HEK293 (cell line): ENCODE measurements around the gene ZBTB18.

ENCODE experiments used
- CTCF ChIA-PET: fragments of 350-600 bp; formaldehyde crosslinking; extraction: SDS; loops from one replicate; lab custom pipeline; 2021; ENCODE audit warnings: antibody characterized with exemption; lab: Yijun Ruan, JAX
- POLR2A ChIA-PET: fragments of 300-600 bp; formaldehyde crosslinking; extraction: SDS; loops from one replicate; lab custom pipeline; 2020; ENCODE audit warnings: antibody characterized with exemption, inconsistent platforms; lab: Yijun Ruan, JAX
- H3K27ac ChIP-seq: fragments of 200-500 bp; sonication (Bioruptor generic); 2 replicates; pipeline ENCODE4 v1.5.1; 2014; ENCODE audit warnings: low read depth, low read length, control low read depth, inconsistent platforms; ENCODE audit errors: extremely low read depth
- H3K36me3 ChIP-seq, 2 experiments: fragments of 200-500 bp in 1 of 2; sonication (Bioruptor generic) in 1 of 2; 1 replicate in 1 of 2; 2 replicates in 1 of 2; pipeline ENCODE4 v1.5.1; 2014 to 2017; ENCODE audit warnings: inconsistent platforms in 2 of 2, low read length in 2 of 2; ENCODE audit not compliant: control insufficient read depth in 2 of 2, insufficient read depth in 1 of 2
- H3K4me1 ChIP-seq: fragments of 200-500 bp; sonication (Bioruptor generic); 2 replicates; pipeline ENCODE4 v1.5.1; 2014; ENCODE audit warnings: mild to moderate bottlenecking, low read length, inconsistent platforms; ENCODE audit not compliant: control insufficient read depth, insufficient read depth
- H3K4me3 ChIP-seq: 2 replicates; pipeline ENCODE4 v1.5.1; 2011; ENCODE audit warnings: low read depth, mild to moderate bottlenecking, control low read depth, low read length, moderate library complexity
- H3K9me3 ChIP-seq: fragments of 200-500 bp; sonication (Bioruptor generic); 2 replicates; pipeline ENCODE4 v1.5.1; 2014; ENCODE audit warnings: low read depth, low read length, inconsistent platforms; ENCODE audit not compliant: control insufficient read depth, insufficient read depth
- GLI4 ChIP-seq: fragments of 450-650 bp; formaldehyde crosslinking; IDR thresholded peaks from 2 replicates; pipeline ENCODE4 v1.5.1; 2016; ENCODE audit warnings: missing biosample characterization, missing genetic modification characterization
- KLF7 ChIP-seq: fragments of 450-650 bp; formaldehyde crosslinking; IDR thresholded peaks from 2 replicates; pipeline ENCODE4 v1.5.1; 2016; ENCODE audit warnings: missing biosample characterization, missing genetic modification characterization, borderline replicate concordance
- PRDM1 ChIP-seq: fragments of 450-650 bp; formaldehyde crosslinking; IDR thresholded peaks from 2 replicates; pipeline ENCODE4; 2016; ENCODE audit warnings: missing biosample characterization, missing genetic modification characterization
- SCRT2 ChIP-seq: fragments of 450-650 bp; formaldehyde crosslinking; IDR thresholded peaks from 2 replicates; pipeline ENCODE4 v1.5.1; 2016; ENCODE audit warnings: missing biosample characterization, missing genetic modification characterization
- SETDB1 ChIP-seq: IDR thresholded peaks from one replicate; pipeline ENCODE4 v1.6.1; 2017; ENCODE audit warnings: mild to moderate bottlenecking, low read length, moderate library complexity, mixed read lengths; ENCODE audit not compliant: insufficient read length
- ZBTB1 ChIP-seq: fragments of 450-650 bp; formaldehyde crosslinking; IDR thresholded peaks from 2 replicates; pipeline ENCODE4 v1.5.1; 2016; ENCODE audit warnings: missing biosample characterization, missing genetic modification characterization
- ZIC2 ChIP-seq: fragments of 450-650 bp; formaldehyde crosslinking; IDR thresholded peaks from 2 replicates; pipeline ENCODE4 v1.5.1; 2016; ENCODE audit warnings: missing biosample characterization, missing genetic modification characterization
- ZNF140 ChIP-seq: fragments of 450-650 bp; formaldehyde crosslinking; IDR thresholded peaks from 2 replicates; pipeline ENCODE4 v1.5.1; 2016; ENCODE audit warnings: missing biosample characterization, missing genetic modification characterization
- ZNF157 ChIP-seq: fragments of 450-650 bp; formaldehyde crosslinking; IDR thresholded peaks from 2 replicates; pipeline ENCODE4 v1.5.1; 2016; ENCODE audit warnings: missing biosample characterization, missing genetic modification characterization
- ZNF26 ChIP-seq: fragments of 450-650 bp; formaldehyde crosslinking; IDR thresholded peaks from 2 replicates; pipeline ENCODE4 v1.5.1; 2016; ENCODE audit warnings: missing biosample characterization, missing genetic modification characterization
- ZNF404 ChIP-seq: fragments of 450-650 bp; formaldehyde crosslinking; IDR thresholded peaks from 2 replicates; pipeline ENCODE4 v1.5.1; 2017; ENCODE audit warnings: missing biosample characterization, missing genetic modification characterization
- ZNF423 ChIP-seq: fragments of 450-650 bp; formaldehyde crosslinking; IDR thresholded peaks from 2 replicates; pipeline ENCODE4 v1.5.1; 2016; ENCODE audit warnings: missing biosample characterization, missing genetic modification characterization
- ZNF518A ChIP-seq: fragments of 450-650 bp; formaldehyde crosslinking; conservative IDR thresholded peaks from 2 replicates; pipeline ENCODE4 v1.5.1; 2016; ENCODE audit warnings: low read depth, missing biosample characterization, missing genetic modification characterization
- ZNF558 ChIP-seq: fragments of 450-650 bp; formaldehyde crosslinking; IDR thresholded peaks from 2 replicates; pipeline ENCODE4 v1.5.1; 2016; ENCODE audit warnings: missing biosample characterization, missing genetic modification characterization
- ZNF561 ChIP-seq: fragments of 450-650 bp; IDR thresholded peaks from 2 replicates; pipeline ENCODE4 v1.5.1; 2018; ENCODE audit warnings: missing biosample characterization, missing genetic modification characterization, borderline replicate concordance
- ZNF645 ChIP-seq: fragments of 450-650 bp; formaldehyde crosslinking; IDR thresholded peaks from 2 replicates; pipeline ENCODE4; 2016; ENCODE audit warnings: missing biosample characterization, missing genetic modification characterization
- ZNF701 ChIP-seq: fragments of 450-650 bp; formaldehyde crosslinking; IDR thresholded peaks from 2 replicates; pipeline ENCODE4 v1.5.1; 2016; ENCODE audit warnings: missing biosample characterization, missing genetic modification characterization
- ZNF76 ChIP-seq: fragments of 450-650 bp; formaldehyde crosslinking; IDR thresholded peaks from 2 replicates; pipeline ENCODE4; 2016; ENCODE audit warnings: low read depth, missing biosample characterization, missing genetic modification characterization, borderline replicate concordance
- ZNF792 ChIP-seq: fragments of 450-650 bp; formaldehyde crosslinking; IDR thresholded peaks from 2 replicates; pipeline ENCODE4 v1.5.1; 2016; ENCODE audit warnings: missing biosample characterization, missing genetic modification characterization
- ZSCAN16 ChIP-seq: fragments of 450-650 bp; formaldehyde crosslinking; IDR thresholded peaks from 2 replicates; pipeline ENCODE4 v1.5.1; 2016; ENCODE audit warnings: missing biosample characterization, missing genetic modification characterization
- TF ChIP-seq, protein P1 (sequence below): sonication (generic); formaldehyde crosslinking; IDR thresholded peaks from 2 replicates; pipeline ENCODE4 v1.8.1; 2022; ENCODE audit warnings: mild to moderate bottlenecking, moderate library complexity, missing genetic modification reagents

The ZBTB18 gene

GRCh38 chr1:244099258-244099930, 48.3 kb downstream of the ZBTB18 start:
- H3K27ac ChIP-seq: no peak overlapping the region
- no peak overlapping the region for H3K4me3 ChIP-seq
- CTCF ChIA-PET: no interaction called here
- H3K9me3 ChIP-seq: no peaks in the 10 kb centered on the region
- TF ChIP-seq GLI4 (no peak), SETDB1 (peak; percentile 52)
- no peaks in the 10 kb centered on the region for H3K4me1 ChIP-seq
- POLR2A ChIA-PET: no interaction called here
- H3K36me3 ChIP-seq: no peaks in the 10 kb centered on the region

DNA sequence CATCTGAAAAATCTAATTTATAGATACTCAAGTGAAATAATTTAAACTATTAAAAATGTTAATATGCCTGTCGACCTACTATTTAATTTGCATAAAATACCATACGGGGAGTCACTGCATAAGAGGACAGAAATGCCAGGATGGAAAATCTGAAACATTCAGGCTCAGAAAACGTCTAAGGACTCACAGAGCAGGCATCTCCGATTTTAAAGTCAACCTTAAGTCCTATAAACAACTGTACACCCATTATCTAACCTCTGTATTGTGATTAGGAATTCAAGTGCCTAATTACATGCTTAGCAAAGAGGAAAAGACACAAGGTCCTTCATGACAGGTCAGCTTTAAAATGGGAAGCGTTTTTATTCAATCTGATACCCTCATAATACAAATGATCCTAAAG, 49.2 kb downstream of the ZBTB18 start:
- TF ChIP-seq ZBTB1 (tag by site-specific recombination) (no peak), SETDB1 (no peak), ZNF561 (tag by site-specific recombination) (no peak)
- no peak overlapping the region for H3K27ac ChIP-seq
- H3K4me3 ChIP-seq: no peak overlapping the region
- CTCF ChIA-PET: no interaction called here
- no peaks in the 10 kb centered on the region for H3K4me1 ChIP-seq
- POLR2A ChIA-PET: no interaction called here
- no peaks in the 10 kb centered on the region for H3K9me3 ChIP-seq
- H3K36me3 ChIP-seq: no peaks in the 10 kb centered on the region

DNA sequence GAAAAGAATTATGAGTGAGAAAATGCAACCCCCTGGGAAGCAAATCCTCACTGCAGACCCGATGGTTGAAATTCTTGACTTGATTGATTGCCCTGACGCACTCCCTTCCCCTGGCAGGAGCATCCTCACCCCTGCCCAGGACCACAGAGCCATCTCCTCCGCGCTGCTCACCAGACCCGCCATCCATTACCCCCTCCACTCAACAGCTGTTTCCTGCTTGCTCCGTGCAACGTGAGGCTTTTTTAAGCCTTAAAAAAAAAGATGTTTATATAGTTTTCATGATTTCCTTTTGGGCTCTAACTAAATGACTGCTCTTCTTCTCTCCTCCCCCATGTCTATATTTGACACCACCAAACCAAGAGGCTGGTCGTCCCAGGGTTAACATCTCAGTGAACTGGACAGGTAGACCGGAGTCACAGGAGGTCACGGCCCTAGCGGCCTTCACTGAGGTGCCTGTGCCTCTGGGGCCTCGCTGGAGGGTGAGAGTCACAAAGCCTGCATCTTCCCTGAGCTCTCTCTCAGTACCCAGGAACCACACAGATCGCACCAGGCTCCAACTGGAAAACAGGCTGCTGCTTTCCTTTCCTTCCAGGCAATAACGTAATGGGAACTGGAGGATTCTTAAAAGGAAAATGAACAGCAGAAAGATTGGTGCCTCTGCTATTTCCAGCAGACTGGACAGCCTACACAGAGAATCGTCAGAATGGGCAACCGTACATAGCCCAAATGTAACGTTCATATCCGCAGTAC, 49.8 kb downstream of the ZBTB18 start:
- H3K36me3 ChIP-seq: no peaks in the 10 kb centered on the region
- no peak for TF ChIP-seq ZNF518A
- TF ChIP-seq PRDM1: no peak
- no peak for TF ChIP-seq ZNF26
- no peak for TF ChIP-seq SCRT2 (tag by site-specific recombination)
- TF ChIP-seq ZIC2 (tag by site-specific recombination): no peak
- no peak for TF ChIP-seq ZNF404 (tag by site-specific recombination)
- TF ChIP-seq ZNF645 (tag by site-specific recombination): no peak
- no peak for TF ChIP-seq ZNF792 (tag by site-specific recombination)
- TF ChIP-seq ZSCAN16: no peak
- TF ChIP-seq KLF7 (tag by site-specific recombination): no peak
- no peak for TF ChIP-seq ZNF558
- TF ChIP-seq, protein P1, sequence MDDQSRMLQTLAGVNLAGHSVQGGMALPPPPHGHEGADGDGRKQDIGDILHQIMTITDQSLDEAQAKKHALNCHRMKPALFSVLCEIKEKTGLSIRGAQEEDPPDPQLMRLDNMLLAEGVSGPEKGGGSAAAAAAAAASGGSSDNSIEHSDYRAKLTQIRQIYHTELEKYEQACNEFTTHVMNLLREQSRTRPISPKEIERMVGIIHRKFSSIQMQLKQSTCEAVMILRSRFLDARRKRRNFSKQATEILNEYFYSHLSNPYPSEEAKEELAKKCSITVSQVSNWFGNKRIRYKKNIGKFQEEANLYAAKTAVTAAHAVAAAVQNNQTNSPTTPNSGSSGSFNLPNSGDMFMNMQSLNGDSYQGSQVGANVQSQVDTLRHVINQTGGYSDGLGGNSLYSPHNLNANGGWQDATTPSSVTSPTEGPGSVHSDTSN (CRISPR knock-in tag): no peak
- no peak for TF ChIP-seq ZNF140 (tag by site-specific recombination)
- no peak for TF ChIP-seq ZNF157 (tag by site-specific recombination)
- TF ChIP-seq ZNF423: no peak
- TF ChIP-seq ZNF76 (tag by site-specific recombination): no peak
- no peak for TF ChIP-seq ZNF701 (tag by site-specific recombination)
- no peaks in the 10 kb centered on the region for H3K9me3 ChIP-seq
- no peaks in the 10 kb centered on the region for H3K4me1 ChIP-seq
- POLR2A ChIA-PET: no interaction called here
- H3K27ac ChIP-seq: no peak overlapping the region
- H3K4me3 ChIP-seq: no peak overlapping the region
- CTCF ChIA-PET: no interaction called here
